K562 (cell line): ENCODE data around the gene NAPB. TPM values are rescaled to one million over a fixed set of nuclear protein-coding genes. Genes with fewer than 3 reads are reported as not detected.

Experiments
- ATAC-seq: fragments of 200-7000 bp; cut with Tn5 transposase; 3 replicates; pipeline ENCODE4 v1.9.1; 2020; ENCODE audit warnings: moderate library complexity
- BruUV-seq: library from RNA; stranded (reverse); fragments of 400-500 nt; replicated peaks from 2 replicates; lab custom pipeline; 2021; lab: Mats Ljungman, UMichigan
- CTCF ChIA-PET: fragments of 300-600 bp; formaldehyde crosslinking; extraction: SDS; loops from one replicate; lab custom pipeline; 2021; ENCODE audit warnings: low intra/inter-chr PET ratio; lab: Yijun Ruan, JAX
- POLR2A ChIA-PET: fragments of 300-600, 350-650 bp; sonication (Branson Sonifier 250); formaldehyde crosslinking; extraction: SDS; loops from one replicate; lab custom pipeline; 2021; ENCODE audit warnings: antibody characterized with exemption, inconsistent platforms; lab: Yijun Ruan, JAX
- DNase-seq, 4 experiments: peaks; one replicate each; pipeline versions ENCODE4 v3.0.0 to v3.0.0-alpha.2; 2011 to 2018; ENCODE audit warnings: low spot score in 3 of 4, mixed read lengths in 3 of 4; ENCODE audit errors: extremely low read depth in 1 of 4
- FAIRE-seq: peaks from 2 replicates; lab custom pipeline; 2011; peaks lifted over from hg19 to GRCh38; lab: Jason Lieb, UNC
- H2AFZ ChIP-seq: 2 replicates; pipeline ENCODE4 v1.6.0; 2011; ENCODE audit warnings: low read depth, low read length, control low read depth, inconsistent platforms
- H3K27ac ChIP-seq: fragments of 200-600 bp; 3 replicates; pipeline ENCODE4 v1.8.0; 2011; ENCODE audit warnings: low read depth, mild to moderate bottlenecking, control low read depth, inconsistent platforms, low read length, moderate library complexity, mixed read lengths; ENCODE audit errors: extremely low read depth
- H3K27me3 ChIP-seq, 2 experiments: fragments of 300-600 bp in 1 of 2; 2 replicates in 1 of 2; 3 replicates in 1 of 2; pipeline versions ENCODE4 v1.6.0 to v1.8.0; 2011; ENCODE audit warnings: inconsistent platforms in 2 of 2, low read length in 2 of 2, mild to moderate bottlenecking in 1 of 2, mixed read lengths in 1 of 2, moderate library complexity in 1 of 2; ENCODE audit not compliant: control insufficient read depth in 2 of 2, insufficient read depth in 2 of 2
- H3K36me3 ChIP-seq: fragments of 300-600 bp; 3 replicates; pipeline ENCODE4 v1.8.0; 2011; ENCODE audit warnings: mild to moderate bottlenecking, low read length, inconsistent platforms; ENCODE audit not compliant: control insufficient read depth, insufficient read depth
- H3K4me1 ChIP-seq, 2 experiments: fragments of 200-600 bp in 1 of 2; replicated peaks in 1 of 2; 2 replicates in 1 of 2; 3 replicates in 1 of 2; pipeline versions ENCODE4 v1.5.1 to v1.8.0; 2011; ENCODE audit warnings: inconsistent platforms in 2 of 2, low read length in 2 of 2, mild to moderate bottlenecking in 1 of 2, mixed read lengths in 1 of 2, moderate library complexity in 1 of 2; ENCODE audit not compliant: control insufficient read depth in 2 of 2, insufficient read depth in 2 of 2
- H3K4me2 ChIP-seq: 2 replicates; pipeline ENCODE4 v1.6.1; 2011; ENCODE audit warnings: low read length, control low read depth, inconsistent platforms, mixed read lengths; ENCODE audit not compliant: insufficient read depth
- H3K4me3 ChIP-seq: fragments of 200-600 bp; sonication (generic), shearing (Covaris generic); 2 replicates; pipeline ENCODE4 v1.5.1; 2016; ENCODE audit warnings: control low read depth, inconsistent platforms
- H3K79me2 ChIP-seq: fragments of 200-600 bp; 3 replicates; pipeline ENCODE4 v1.8.0; 2011; ENCODE audit warnings: low read length, inconsistent platforms; ENCODE audit not compliant: control insufficient read depth, insufficient read depth
- H3K9ac ChIP-seq, 2 experiments: 2 replicates each; pipeline versions ENCODE4 v1.6.0 to v1.6.1; 2011; ENCODE audit warnings: low read depth in 2 of 2, low read length in 2 of 2, control low read depth in 1 of 2, inconsistent platforms in 1 of 2, mild to moderate bottlenecking in 1 of 2, mixed read lengths in 1 of 2; ENCODE audit not compliant: insufficient read depth in 1 of 2
- H3K9me1 ChIP-seq: one replicate; pipeline ENCODE4 v1.6.0; 2011; ENCODE audit warnings: inconsistent platforms, mild to moderate bottlenecking, low read length, moderate library complexity; ENCODE audit not compliant: control insufficient read depth, insufficient read depth
- H3K9me3 ChIP-seq: replicated peaks from 2 replicates; pipeline ENCODE4 v1.5.1; 2011; ENCODE audit warnings: low read depth, low read length, inconsistent platforms; ENCODE audit not compliant: control insufficient read depth, insufficient read depth
- H4K20me1 ChIP-seq: replicated peaks from 2 replicates; pipeline ENCODE4 v1.6.1; 2011; ENCODE audit warnings: low read length, inconsistent platforms, mixed read lengths; ENCODE audit not compliant: control insufficient read depth, insufficient read depth
- E2F3 ChIP-seq: fragments of 250-450 bp; sonication (Bioruptor Pico); IDR thresholded peaks from 2 replicates; pipeline ENCODE4 v1.4.0; 2020; ENCODE audit warnings: mild to moderate bottlenecking
- FOSL1 ChIP-seq: fragments of 200-800 bp; sonication (Bioruptor generic); conservative IDR thresholded peaks from 2 replicates; pipeline ENCODE4 v1.6.1; 2016; ENCODE audit warnings: missing genetic modification characterization, missing compliant biosample characterization
- KLF13 ChIP-seq: fragments of 450-650 bp; IDR thresholded peaks from 2 replicates; pipeline ENCODE4 v1.6.1; 2016; ENCODE audit warnings: missing genetic modification characterization, low read depth, mild to moderate bottlenecking, missing compliant biosample characterization, moderate library complexity, borderline replicate concordance
- ZNF232 ChIP-seq: sonication (generic); formaldehyde crosslinking; IDR thresholded peaks from 2 replicates; pipeline ENCODE4 v1.8.0; 2022; ENCODE audit warnings: mild to moderate bottlenecking, missing genetic modification reagents
- ZNF316 ChIP-seq: fragments of 450-650 bp; IDR thresholded peaks from 2 replicates; pipeline ENCODE4 v1.6.1; 2016
- ZNF584 ChIP-seq: fragments of 200-800 bp; sonication (Bioruptor generic); IDR thresholded peaks from 2 replicates; pipeline ENCODE4 v1.6.1; 2016; ENCODE audit warnings: low read depth, mild to moderate bottlenecking, missing genetic modification characterization, missing compliant biosample characterization
- WGBS: fragments of 100-300 bp; shearing (Covaris generic); methylation state at CpG from one replicate; pipeline ENCODE4 v1.1.6; 2016; ENCODE audit warnings: low coverage, mixed read lengths; ENCODE audit not compliant: insufficient coverage; ENCODE audit errors: missing lambda C conversion rate; 5-methylcytosine and 5-hydroxymethylcytosine counted together
- in situ Hi-C: fragments of 300-500 bp; cut with MboI; formaldehyde crosslinking; loops from 4 replicates; pipeline ENCODE4 v1.15.0; 2018; ENCODE audit warnings: inconsistent platforms, mixed read lengths
- intact Hi-C: fragments of 100-400 bp; cut with micrococcal nuclease; formaldehyde crosslinking; loops from 2 replicates; pipeline ENCODE4 v1.14.2; 2022
- polyA plus RNA-seq, 8 experiments: library from polyadenylated mRNA; depleted of rRNA in 4 of 8; stranded (reverse) in 5 of 8; unstranded in 3 of 8; fragments of >200 nt; fragmentation: Nextera tagmentation in 2 of 8; fragmentation: Illumina TruSeq in 1 of 8; extraction: Ambion mirVana in 2 of 8; extraction: Trizol in 1 of 8; gene quantifications; 2 replicates each; pipeline versions ENCODE4 v1.2.1 to v1.2.3, GENCODE V29; 2011 to 2014; ENCODE audit warnings: inconsistent platforms in 1 of 8, missing spikeins in 1 of 8
- total RNA-seq, 7 experiments: library from RNA; depleted of rRNA in 6 of 7; stranded (reverse); fragments of >200 nt in 6 of 7; fragmentation: Illumina TruSeq in 2 of 7; extraction: Trizol in 2 of 7; gene quantifications; 2 replicates each; pipeline versions ENCODE4 v1.2.1 to v1.2.3, GENCODE V29; 2011 to 2021; ENCODE audit warnings: low replicate concordance in 1 of 7

The NAPB gene
- total and polyA plus RNA-seq, 9 of the 15 experiments (the other 6 are each of a cell fraction or from before 2014, with no cell fraction given), result 1.4 to 7.7 (median 5.2) TPM

DNA sequence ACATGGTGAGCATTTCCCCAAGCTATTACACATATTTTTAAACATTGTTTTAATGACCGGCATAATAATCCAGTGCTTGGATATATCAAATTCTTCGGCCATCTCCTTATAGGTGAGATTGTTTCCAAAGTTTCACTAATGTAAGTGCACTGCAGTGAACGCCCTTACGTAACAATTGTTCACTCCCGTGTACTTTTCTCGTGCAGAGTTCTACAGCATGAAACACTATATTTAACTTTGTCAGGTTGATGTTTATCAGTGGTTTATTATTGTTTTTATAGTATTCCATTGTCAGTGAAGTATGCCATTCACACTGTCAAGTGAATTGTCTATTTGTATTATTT, 62.8 kb downstream of the NAPB start:
- intact Hi-C loops (loop anchor here (5.0 kb wide), 1 partner anchor 64 kb away; the partner anchor contains the start of gene NAPB), in situ Hi-C loops (no loop called here)
- Histone ChIP-seq H3K27ac (peak overlapping the region; percentile 30; the same call in 2 of the 3 replicates), H3K27me3 (no peaks in the 10 kb centered on the region), H3K4me1 (peaks cover 28 to 30% of the 10 kb centered on the region in 2 experiments), H3K4me2 (peak overlapping the region; percentile 70), H4K20me1 (peaks cover 10% of the 10 kb centered on the region; the same call in 1 of the 2 replicates), H3K9ac (peak overlapping the region in 1 of 2 experiments; percentile 51; a peak in 1 of 4 replicates), H3K79me2 (peaks cover 37% of the 10 kb centered on the region), H2AFZ (peak overlapping the region; percentile 71), H3K9me3 (no peaks in the 10 kb centered on the region), H3K36me3 (peaks cover 27% of the 10 kb centered on the region; the same call in 2 of the 3 replicates), H3K9me1 (no peaks in the 10 kb centered on the region), H3K4me3 (peak overlapping the region; percentile 20; the same call in 1 of the 2 replicates)
- CTCF ChIA-PET, result no interaction called here
- 8% methylated on average over 6 of the region's 6 CpGs for WGBS
- POLR2A ChIA-PET, result interaction anchor here (1.2 to 1.5 kb wide), 3 partner anchors 8 to 308 kb away, joined by 3 to 5 read pairs (median 4); no protein-coding TSS in a partner anchor
- no peak for TF ChIP-seq E2F3 (CRISPR knock-in tag)
- no peak for TF ChIP-seq ZNF316
- TF ChIP-seq FOSL1 (tag), result 0 out of 2 replicates have a peak, but pooled peaks have one; percentile 13
- no peak for TF ChIP-seq ZNF584 (CRISPR knock-in tag)
- 0 out of 2 replicates have a peak, but pooled peaks have one; percentile 4 for TF ChIP-seq KLF13 (tag)
- no peak for TF ChIP-seq ZNF232 (CRISPR knock-in tag)
- DNase-seq, result no peak
- BruUV-seq, result no TSS peak
- FAIRE-seq, result no peak
- no peak for ATAC-seq
